ENCODE data around the gene SMIM5.

Gene SMIM5

GRCh38 chr17:75604034-75604695 lies 29.1 kb upstream of the SMIM5 start:
- no peak for DNase-seq

GRCh38 chr17:75605790-75606189 lies 27.4 kb upstream of the SMIM5 start:
- no peak for DNase-seq

GRCh38 chr17:75607086-75607485 lies 26.1 kb upstream of the SMIM5 start:
- DNase-seq: no peak

- DNase-seq: no peak
Measured at GRCh38 chr17:75610103-75610984, 22.9 kb upstream of the SMIM5 start.

GRCh38 chr17:75611851-75612429 lies 21.3 kb upstream of the SMIM5 start:
- DNase-seq: no peak

- DNase-seq: no peak
Measured at GRCh38 chr17:75612906-75613626, 20.2 kb upstream of the SMIM5 start.

- DNase-seq: no peak
Measured at GRCh38 chr17:75614006-75614405, 19.2 kb upstream of the SMIM5 start.

- no peak for DNase-seq
Measured at GRCh38 chr17:75614556-75615270, 18.5 kb upstream of the SMIM5 start.

- no peak for DNase-seq
Measured at GRCh38 chr17:75615301-75615700, 17.9 kb upstream of the SMIM5 start.

GRCh38 chr17:75616521-75617122 lies 16.6 kb upstream of the SMIM5 start:
- DNase-seq: no peak

- no peak for DNase-seq
Measured at GRCh38 chr17:75617218-75617617, 16.0 kb upstream of the SMIM5 start.

GRCh38 chr17:75617675-75618074 lies 15.6 kb upstream of the SMIM5 start:
- no peak for DNase-seq

GRCh38 chr17:75619506-75620431 lies 13.5 kb upstream of the SMIM5 start:
- no peak for DNase-seq

GRCh38 chr17:75621489-75621888 lies 11.7 kb upstream of the SMIM5 start:
- DNase-seq: no peak

GRCh38 chr17:75622076-75622475 lies 11.2 kb upstream of the SMIM5 start:
- DNase-seq: no peak

- no peak for DNase-seq
Measured at GRCh38 chr17:75622771-75623273, 10.4 kb upstream of the SMIM5 start.

GRCh38 chr17:75623386-75623785 lies 9.8 kb upstream of the SMIM5 start:
- no peak for DNase-seq

GRCh38 chr17:75624021-75624420 lies 9.2 kb upstream of the SMIM5 start:
- no peak for DNase-seq

- no peak for DNase-seq
Measured at GRCh38 chr17:75624714-75625345, 8.4 kb upstream of the SMIM5 start.

GRCh38 chr17:75625813-75626486 lies 7.3 kb upstream of the SMIM5 start:
- DNase-seq: no peak
